IMR-90 (cell line): ENCODE data around the gene BORA.

ENCODE experiments used
- CEBPB ChIP-seq: IDR thresholded peaks from 2 replicates; pipeline ENCODE4 v1.6.1; 2012; ENCODE audit warnings: low read depth, low read length, improper control_type of control experiment
- CTCF ChIP-seq: conservative IDR thresholded peaks from 2 replicates; pipeline ENCODE4 v1.5.1; 2012; ENCODE audit warnings: mild to moderate bottlenecking, low read depth, low read length, improper control_type of control experiment
- ELK1 ChIP-seq: fragments of 150-350 bp; IDR thresholded peaks from 2 replicates; pipeline ENCODE4 v1.6.1; 2016; ENCODE audit warnings: low read depth, mild to moderate bottlenecking, low read length, moderate library complexity, borderline replicate concordance
- FOS ChIP-seq: fragments of 150-350 bp; IDR thresholded peaks from 2 replicates; pipeline ENCODE4 v1.6.1; 2016; ENCODE audit warnings: low read depth, low read length
- MAFK ChIP-seq: IDR thresholded peaks from 2 replicates; pipeline ENCODE4 v1.6.1; 2012; ENCODE audit warnings: low read depth, low read length, improper control_type of control experiment
- MXI1 ChIP-seq: IDR thresholded peaks from 2 replicates; pipeline ENCODE4 v1.6.1; 2012; ENCODE audit warnings: low read depth, mild to moderate bottlenecking, low read length, moderate library complexity, borderline replicate concordance
- POLR2A ChIP-seq: IDR thresholded peaks from 2 replicates; pipeline ENCODE4 v1.6.1; 2012; ENCODE audit warnings: mild to moderate bottlenecking, low read depth, low read length
- RAD21 ChIP-seq: IDR thresholded peaks from 2 replicates; pipeline ENCODE4 v1.6.1; 2012; ENCODE audit warnings: low read length, improper control_type of control experiment
- RFX5 ChIP-seq: IDR thresholded peaks from 2 replicates; pipeline ENCODE4 v1.8.0; 2012; ENCODE audit warnings: low read depth, mild to moderate bottlenecking, low read length, moderate library complexity
- SMC3 ChIP-seq: fragments of 150-350 bp; IDR thresholded peaks from 2 replicates; pipeline ENCODE4 v1.6.1; 2016; ENCODE audit warnings: low read depth, mild to moderate bottlenecking, antibody characterized with exemption, low read length, moderate library complexity

DNA sequence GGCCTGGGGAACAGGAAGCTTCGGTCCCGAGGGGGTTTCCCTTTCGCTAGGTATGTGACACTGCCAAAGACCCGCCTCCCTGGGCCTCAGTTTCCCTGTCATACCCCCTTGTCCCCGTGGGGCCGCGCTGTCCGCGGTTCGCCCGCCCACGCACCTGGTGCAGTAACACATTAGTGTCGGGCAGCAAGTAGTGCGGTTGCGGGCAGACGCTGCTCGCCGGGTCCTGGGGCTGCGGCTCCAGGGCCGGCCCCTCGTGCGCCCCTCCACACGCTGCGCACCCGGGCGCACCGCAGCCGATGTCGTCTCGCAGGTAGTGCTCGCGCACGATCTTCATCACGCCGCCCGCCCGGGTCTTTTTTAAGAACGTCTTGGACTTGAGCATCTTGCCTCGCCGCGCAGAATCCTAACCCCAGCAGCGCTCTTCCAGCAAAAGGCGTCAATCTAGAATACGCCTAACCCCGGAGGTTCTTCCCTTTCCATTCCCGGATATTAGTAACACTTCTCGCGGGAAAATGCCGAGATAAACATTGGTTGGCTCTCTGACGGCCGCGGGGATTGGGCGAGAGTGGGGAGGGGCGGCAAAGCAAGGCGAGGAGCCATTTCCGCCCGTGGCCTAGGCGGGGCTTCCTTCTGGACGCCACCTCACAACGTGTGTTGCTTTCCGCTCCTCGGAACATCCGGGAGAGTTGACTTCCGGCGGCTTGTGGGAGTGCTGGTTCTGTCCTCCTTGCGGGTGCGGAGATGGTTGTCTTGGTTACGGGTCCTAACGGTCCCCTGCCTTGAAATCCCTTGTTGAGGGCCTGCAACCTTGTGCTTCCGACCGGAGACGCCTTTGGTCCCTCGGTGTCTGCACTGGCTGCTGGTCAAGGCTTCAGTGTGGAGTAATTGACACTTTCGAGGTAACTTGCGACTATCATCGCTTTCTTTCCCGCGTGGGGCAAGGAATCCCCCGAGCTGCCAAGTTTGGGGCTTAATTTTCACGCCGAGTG lies 54.0 kb downstream of the BORA start, which contains the start of the genes DIS3 and PIBF1:
- TF ChIP-seq POLR2A (peak; percentile 91), CTCF (no peak), CEBPB (no peak), ELK1 (no peak), RAD21 (no peak), SMC3 (no peak; the same call in 1 of the 2 replicates), MXI1 (peak; percentile 84), MAFK (no peak), RFX5 (no peak), FOS (no peak)
